HepG2 (cell line): ENCODE data around the gene RABGGTA. TPM values are rescaled to one million over a fixed set of nuclear protein-coding genes. Genes with fewer than 3 reads are reported as not detected.

Experiments used
- GTF2F1 ChIP-seq: fragments of 150-350 bp; IDR thresholded peaks from 2 replicates; pipeline ENCODE4 v1.6.1; 2014; ENCODE audit warnings: low read length
- GTF3A ChIP-seq: sonication (generic); formaldehyde crosslinking; conservative IDR thresholded peaks from 2 replicates; pipeline ENCODE4 v1.4.0; 2020; ENCODE audit warnings: mild to moderate bottlenecking, missing genetic modification reagents
- NCOR1 ChIP-seq: fragments of 200-600 bp; sonication (generic); IDR thresholded peaks from 2 replicates; pipeline ENCODE4 v1.7.0; 2017; ENCODE audit warnings: antibody characterized with exemption, low read length, borderline replicate concordance
- NR3C1 ChIP-seq: sonication (generic); formaldehyde crosslinking; IDR thresholded peaks from 2 replicates; pipeline ENCODE4 v1.4.0; 2020; ENCODE audit warnings: missing genetic modification reagents
- ONECUT2 ChIP-seq: sonication (generic); formaldehyde crosslinking; IDR thresholded peaks from 2 replicates; pipeline ENCODE4 v1.4.0; 2020; ENCODE audit warnings: missing genetic modification reagents
- PBX3 ChIP-seq: sonication (generic); formaldehyde crosslinking; IDR thresholded peaks from 2 replicates; pipeline ENCODE4 v1.8.1; 2023; ENCODE audit warnings: missing genetic modification reagents, inconsistent platforms, borderline replicate concordance
- PHF8 ChIP-seq: sonication (generic); formaldehyde crosslinking; IDR thresholded peaks from 2 replicates; pipeline ENCODE4 v1.5.0; 2020; ENCODE audit warnings: missing genetic modification reagents
- TEAD3 ChIP-seq: optimal IDR thresholded peaks from 2 replicates; pipeline ENCODE3; 2016; ENCODE audit warnings: borderline replicate concordance
- ZBTB7B ChIP-seq: sonication (generic); formaldehyde crosslinking; IDR thresholded peaks from 2 replicates; pipeline ENCODE4 v1.4.0; 2020; ENCODE audit warnings: missing genetic modification reagents
- ZC3H4 ChIP-seq: sonication (generic); formaldehyde crosslinking; IDR thresholded peaks from 2 replicates; pipeline ENCODE4 v1.4.0; 2020; ENCODE audit warnings: missing genetic modification reagents, borderline replicate concordance
- ZFP36L2 ChIP-seq: sonication (generic); formaldehyde crosslinking; IDR thresholded peaks from 2 replicates; pipeline ENCODE4 v1.4.0; 2020; ENCODE audit warnings: missing genetic modification reagents
- ZMAT5 ChIP-seq: sonication (generic); formaldehyde crosslinking; IDR thresholded peaks from 2 replicates; pipeline ENCODE4 v1.5.0; 2020; ENCODE audit warnings: mild to moderate bottlenecking, low read depth, missing genetic modification reagents, borderline replicate concordance
- ZNF160 ChIP-seq: sonication (generic); formaldehyde crosslinking; IDR thresholded peaks from 2 replicates; pipeline ENCODE4 v1.8.0; 2022; ENCODE audit warnings: mild to moderate bottlenecking, inconsistent platforms, missing genetic modification reagents
- ZNF256 ChIP-seq: sonication (generic); formaldehyde crosslinking; conservative IDR thresholded peaks from 2 replicates; pipeline ENCODE4 v1.4.0; 2020; ENCODE audit warnings: missing genetic modification reagents
- ZNF274 ChIP-seq: sonication (generic); formaldehyde crosslinking; IDR thresholded peaks from 2 replicates; pipeline ENCODE4 v1.5.1; 2020; ENCODE audit warnings: mild to moderate bottlenecking, missing genetic modification reagents
- ZNF33B ChIP-seq: sonication (generic); formaldehyde crosslinking; IDR thresholded peaks from 2 replicates; pipeline ENCODE4 v1.5.1; 2020; ENCODE audit warnings: mild to moderate bottlenecking, missing genetic modification reagents
- ZNF354B ChIP-seq: sonication (generic); formaldehyde crosslinking; IDR thresholded peaks from 2 replicates; pipeline ENCODE4 v1.8.0; 2022; ENCODE audit warnings: mild to moderate bottlenecking, missing genetic modification reagents
- ZNF362 ChIP-seq: sonication (generic); formaldehyde crosslinking; IDR thresholded peaks from 2 replicates; pipeline ENCODE4 v1.4.0; 2020; ENCODE audit warnings: missing genetic modification reagents, mild to moderate bottlenecking, borderline replicate concordance
- ZNF607 ChIP-seq: sonication (generic); formaldehyde crosslinking; IDR thresholded peaks from 2 replicates; pipeline ENCODE4 v1.5.1; 2020; ENCODE audit warnings: missing genetic modification reagents, mild to moderate bottlenecking, borderline replicate concordance
- polyA plus RNA-seq, 8 experiments: library from polyadenylated mRNA; depleted of rRNA in 3 of 8; stranded (reverse) in 7 of 8; unstranded in 1 of 8; fragments of >200 nt; fragmentation: Illumina TruSeq in 4 of 8; extraction: Trizol in 4 of 8; gene quantifications; 2 replicates each; pipeline versions ENCODE4 v1.2.1 to v1.2.3, GENCODE V29; 2011 to 2016; ENCODE audit warnings: low read depth in 4 of 8, missing spikeins in 1 of 8, mixed read lengths in 1 of 8; ENCODE audit not compliant: insufficient read depth in 1 of 8
- total RNA-seq, 5 experiments: library from RNA; depleted of rRNA; stranded (reverse); fragments of >200 nt; fragmentation: Illumina TruSeq; extraction: Trizol; gene quantifications; 2 replicates each; pipeline ENCODE4 v1.2.3, GENCODE V29; 2016; ENCODE audit warnings: low read depth in 1 of 5
- TF ChIP-seq, protein P1 (sequence below): sonication (generic); formaldehyde crosslinking; IDR thresholded peaks from 2 replicates; pipeline ENCODE4 v1.4.0; 2020; ENCODE audit warnings: missing genetic modification reagents
- TF ChIP-seq, protein P2 (sequence below): sonication (generic); formaldehyde crosslinking; IDR thresholded peaks from 2 replicates; pipeline ENCODE4 v1.5.0; 2020; ENCODE audit warnings: mild to moderate bottlenecking, missing genetic modification reagents
- TF ChIP-seq, protein P3 (sequence below): sonication (generic); formaldehyde crosslinking; IDR thresholded peaks from 2 replicates; pipeline ENCODE4; 2020; ENCODE audit warnings: missing genetic modification reagents, mild to moderate bottlenecking, borderline replicate concordance

Gene RABGGTA
- total and polyA plus RNA-seq, 2 of the 13 experiments (the other 11 are each of a cell fraction or from before 2014, with no cell fraction given) = 57.9 to 90.8 TPM

GRCh38 chr14:24299255-24300191 lies 28.1 kb upstream of the RABGGTA start, which contains the start of the genes DHRS1 and NOP9 (continued):
- TF ChIP-seq GTF3A (CRISPR knock-in tag) (peak; percentile 95; the same call in 1 of the 2 replicates), ZNF256 (CRISPR knock-in tag) (peak; percentile 94), PBX3 (CRISPR knock-in tag) (peak; percentile 93; the same call in 1 of the 2 replicates), ONECUT2 (peak; percentile 65), ZNF274 (CRISPR knock-in tag) (peak; percentile 99), ZMAT5 (CRISPR knock-in tag) (no peak), ZNF607 (CRISPR knock-in tag) (no peak; the same call in 1 of the 2 replicates), ZNF362 (CRISPR knock-in tag) (peak; percentile 54; the same call in 1 of the 2 replicates), NCOR1 (peak; percentile 67; the same call in 1 of the 2 replicates), ZBTB7B (CRISPR knock-in tag) (no peak), GTF2F1 (no peak; the same call in none of the 2 replicates), ZNF354B (CRISPR knock-in tag) (peak; percentile 79; the same call in 1 of the 2 replicates), ZNF160 (CRISPR knock-in tag) (peak; percentile 95), ZC3H4 (peak; percentile 76; the same call in 1 of the 2 replicates), NR3C1 (CRISPR knock-in tag) (no peak), ZNF33B (CRISPR knock-in tag) (peak; percentile 100), ZFP36L2 (CRISPR knock-in tag) (peak; percentile 85; the same call in 1 of the 2 replicates), TEAD3 (CRISPR knock-in tag) (peak; percentile 41), PHF8 (peak; percentile 100)
- TF ChIP-seq, protein P1, sequence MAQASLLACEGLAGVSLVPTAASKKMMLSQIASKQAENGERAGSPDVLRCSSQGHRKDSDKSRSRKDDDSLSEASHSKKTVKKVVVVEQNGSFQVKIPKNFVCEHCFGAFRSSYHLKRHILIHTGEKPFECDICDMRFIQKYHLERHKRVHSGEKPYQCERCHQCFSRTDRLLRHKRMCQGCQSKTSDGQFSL (CRISPR knock-in tag) = peak; percentile 55
- TF ChIP-seq, protein P2, sequence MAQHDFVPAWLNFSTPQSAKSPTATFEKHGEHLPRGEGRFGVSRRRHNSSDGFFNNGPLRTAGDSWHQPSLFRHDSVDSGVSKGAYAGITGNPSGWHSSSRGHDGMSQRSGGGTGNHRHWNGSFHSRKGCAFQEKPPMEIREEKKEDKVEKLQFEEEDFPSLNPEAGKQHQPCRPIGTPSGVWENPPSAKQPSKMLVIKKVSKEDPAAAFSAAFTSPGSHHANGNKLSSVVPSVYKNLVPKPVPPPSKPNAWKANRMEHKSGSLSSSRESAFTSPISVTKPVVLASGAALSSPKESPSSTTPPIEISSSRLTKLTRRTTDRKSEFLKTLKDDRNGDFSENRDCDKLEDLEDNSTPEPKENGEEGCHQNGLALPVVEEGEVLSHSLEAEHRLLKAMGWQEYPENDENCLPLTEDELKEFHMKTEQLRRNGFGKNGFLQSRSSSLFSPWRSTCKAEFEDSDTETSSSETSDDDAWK (CRISPR knock-in tag) = no peak
- TF ChIP-seq, protein P3, sequence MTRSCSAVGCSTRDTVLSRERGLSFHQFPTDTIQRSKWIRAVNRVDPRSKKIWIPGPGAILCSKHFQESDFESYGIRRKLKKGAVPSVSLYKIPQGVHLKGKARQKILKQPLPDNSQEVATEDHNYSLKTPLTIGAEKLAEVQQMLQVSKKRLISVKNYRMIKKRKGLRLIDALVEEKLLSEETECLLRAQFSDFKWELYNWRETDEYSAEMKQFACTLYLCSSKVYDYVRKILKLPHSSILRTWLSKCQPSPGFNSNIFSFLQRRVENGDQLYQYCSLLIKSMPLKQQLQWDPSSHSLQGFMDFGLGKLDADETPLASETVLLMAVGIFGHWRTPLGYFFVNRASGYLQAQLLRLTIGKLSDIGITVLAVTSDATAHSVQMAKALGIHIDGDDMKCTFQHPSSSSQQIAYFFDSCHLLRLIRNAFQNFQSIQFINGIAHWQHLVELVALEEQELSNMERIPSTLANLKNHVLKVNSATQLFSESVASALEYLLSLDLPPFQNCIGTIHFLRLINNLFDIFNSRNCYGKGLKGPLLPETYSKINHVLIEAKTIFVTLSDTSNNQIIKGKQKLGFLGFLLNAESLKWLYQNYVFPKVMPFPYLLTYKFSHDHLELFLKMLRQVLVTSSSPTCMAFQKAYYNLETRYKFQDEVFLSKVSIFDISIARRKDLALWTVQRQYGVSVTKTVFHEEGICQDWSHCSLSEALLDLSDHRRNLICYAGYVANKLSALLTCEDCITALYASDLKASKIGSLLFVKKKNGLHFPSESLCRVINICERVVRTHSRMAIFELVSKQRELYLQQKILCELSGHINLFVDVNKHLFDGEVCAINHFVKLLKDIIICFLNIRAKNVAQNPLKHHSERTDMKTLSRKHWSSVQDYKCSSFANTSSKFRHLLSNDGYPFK (CRISPR knock-in tag) = peak; percentile 94
